ENCODE results near the gene CCDC157. TPM values are rescaled to one million over a fixed set of nuclear protein-coding genes. Genes with fewer than 3 reads are reported as not detected.
"Not testable (repeated sequence)": the region's sequence is repeated elsewhere in the genome, so short reads cannot be mapped to it uniquely, and the experiment has no call there.

Gene CCDC157
- polyA plus RNA-seq, 1 donor from 2014 or later: 32.2 TPM

- H3K36me3 ChIP-seq (ENCODE audit: insufficient read depth, low read length): no peaks in the 10 kb centered on the region
- no peaks in the 10 kb centered on the region for H3K9me3 ChIP-seq (ENCODE audit: low read length)
- peaks cover 18% of the 10 kb centered on the region for H3K27me3 ChIP-seq (ENCODE audit: insufficient read depth, low read depth, low read length)
- no peak overlapping the region for H2AFZ ChIP-seq (ENCODE audit: low read depth, low read length)
- H3K27ac ChIP-seq (ENCODE audit: low read length): no peak overlapping the region
- no peaks in the 10 kb centered on the region for H4K20me1 ChIP-seq (ENCODE audit: insufficient read depth)
- no peak overlapping the region for H3K4me2 ChIP-seq (ENCODE audit: low read length)
- TF ChIP-seq CTCF (IDR thresholded peaks at IDR 0.05; ENCODE audit: poor library complexity, severe bottlenecking) (no peak), EP300 (conservative IDR thresholded peaks at IDR 0.05; ENCODE audit: poor library complexity, severe bottlenecking) (no peak), EZH2 (IDR thresholded peaks at IDR 0.05; ENCODE audit: borderline replicate concordance, insufficient read depth, low read length, poor library complexity, severe bottlenecking) (no peak), SMC3 (conservative IDR thresholded peaks at IDR 0.05; ENCODE audit: poor library complexity) (no peak), RAD21 (conservative IDR thresholded peaks at IDR 0.05) (no peak), POLR2AphosphoS5 (IDR thresholded peaks at IDR 0.05) (no peak), MXI1 (conservative IDR thresholded peaks at IDR 0.05; ENCODE audit: poor library complexity, severe bottlenecking) (no peak)
- no peak overlapping the region for H3K9ac ChIP-seq (ENCODE audit: low read length)
- no peaks in the 10 kb centered on the region for H3F3A ChIP-seq (ENCODE audit: insufficient read depth, low read length, poor library complexity, severe bottlenecking)
- H3K4me3 ChIP-seq (ENCODE audit: low read length): no peak overlapping the region
- H3K9me2 ChIP-seq (ENCODE audit: insufficient read depth, low read length): no peaks in the 10 kb centered on the region
- H3K79me2 ChIP-seq (replicated peaks; ENCODE audit: insufficient read depth, low read length): no peaks in the 10 kb centered on the region
Observed at GRCh38 chr22:30400159-30400558, 43.4 kb downstream of the CCDC157 start.

GRCh38 chr22:30401024-30401423, 44.2 kb downstream of the CCDC157 start:
- not testable (repeated sequence) for H3K9ac ChIP-seq (ENCODE audit: low read length); H4K20me1 ChIP-seq (ENCODE audit: insufficient read depth); H3K9me3 ChIP-seq (ENCODE audit: low read length); H3K4me3 ChIP-seq (ENCODE audit: low read length); H3K9me2 ChIP-seq (ENCODE audit: insufficient read depth, low read length); H3K79me2 ChIP-seq (replicated peaks; ENCODE audit: insufficient read depth, low read length); H3K27ac ChIP-seq (ENCODE audit: low read length); H2AFZ ChIP-seq (ENCODE audit: low read depth, low read length); H3K36me3 ChIP-seq (ENCODE audit: insufficient read depth, low read length); H3K4me2 ChIP-seq (ENCODE audit: low read length); H3F3A ChIP-seq (ENCODE audit: insufficient read depth, low read length, poor library complexity, severe bottlenecking)
- H3K27me3 ChIP-seq (ENCODE audit: insufficient read depth, low read depth, low read length): peaks cover 17% of the 10 kb centered on the region

- Histone ChIP-seq H2AFZ (ENCODE audit: low read depth, low read length) (no peak overlapping the region), H3F3A (ENCODE audit: insufficient read depth, low read length, poor library complexity, severe bottlenecking) (no peaks in the 10 kb centered on the region), H3K9ac (ENCODE audit: low read length) (no peak overlapping the region), H3K79me2 (replicated peaks; ENCODE audit: insufficient read depth, low read length) (no peaks in the 10 kb centered on the region), H3K27ac (ENCODE audit: low read length) (no peak overlapping the region), H3K4me3 (ENCODE audit: low read length) (no peak overlapping the region), H3K36me3 (ENCODE audit: insufficient read depth, low read length) (no peaks in the 10 kb centered on the region), H3K9me3 (ENCODE audit: low read length) (no peaks in the 10 kb centered on the region), H3K27me3 (ENCODE audit: insufficient read depth, low read depth, low read length) (peaks cover 9% of the 10 kb centered on the region), H4K20me1 (ENCODE audit: insufficient read depth) (no peaks in the 10 kb centered on the region), H3K4me2 (ENCODE audit: low read length) (no peak overlapping the region), H3K9me2 (ENCODE audit: insufficient read depth, low read length) (no peaks in the 10 kb centered on the region)
- TF ChIP-seq MXI1 (conservative IDR thresholded peaks at IDR 0.05; ENCODE audit: poor library complexity, severe bottlenecking) (no peak), SMC3 (conservative IDR thresholded peaks at IDR 0.05; ENCODE audit: poor library complexity) (no peak), EZH2 (IDR thresholded peaks at IDR 0.05; ENCODE audit: borderline replicate concordance, insufficient read depth, low read length, poor library complexity, severe bottlenecking) (no peak), EP300 (conservative IDR thresholded peaks at IDR 0.05; ENCODE audit: poor library complexity, severe bottlenecking) (no peak), POLR2AphosphoS5 (IDR thresholded peaks at IDR 0.05) (no peak), TAF1 (IDR thresholded peaks at IDR 0.05; ENCODE audit: low read depth) (no peak), CTCF (IDR thresholded peaks at IDR 0.05; ENCODE audit: poor library complexity, severe bottlenecking) (no peak), REST (IDR thresholded peaks at IDR 0.05; ENCODE audit: borderline replicate concordance) (no peak), RAD21 (conservative IDR thresholded peaks at IDR 0.05) (no peak)
Observed at GRCh38 chr22:30402028-30402765, 45.4 kb downstream of the CCDC157 start.

- H3K9me2 ChIP-seq (ENCODE audit: insufficient read depth, low read length); H3K27ac ChIP-seq (ENCODE audit: low read length); H4K20me1 ChIP-seq (ENCODE audit: insufficient read depth); H3K4me2 ChIP-seq (ENCODE audit: low read length); H2AFZ ChIP-seq (ENCODE audit: low read depth, low read length); H3K9ac ChIP-seq (ENCODE audit: low read length); H3K79me2 ChIP-seq (replicated peaks; ENCODE audit: insufficient read depth, low read length); H3K4me3 ChIP-seq (ENCODE audit: low read length); H3F3A ChIP-seq (ENCODE audit: insufficient read depth, low read length, poor library complexity, severe bottlenecking); H3K27me3 ChIP-seq (ENCODE audit: insufficient read depth, low read depth, low read length); H3K9me3 ChIP-seq (ENCODE audit: low read length); H3K36me3 ChIP-seq (ENCODE audit: insufficient read depth, low read length): not testable (repeated sequence)
Observed at GRCh38 chr22:30402766-30403104, 45.9 kb downstream of the CCDC157 start.
